RPMI7951 (cell line): Measurements from ENCODE around the gene PLXNA4. TPM values are rescaled to one million over a fixed set of nuclear protein-coding genes. Genes with fewer than 3 reads are reported as not detected.

Experiments used
- DNase-seq: peaks from one replicate; pipeline ENCODE4 v3.0.0-alpha.2; 2012; ENCODE audit warnings: low read depth
- total RNA-seq: library from RNA; depleted of rRNA; stranded (reverse); fragments of >200 nt; shearing (Covaris generic); gene quantifications from 2 replicates; pipeline ENCODE4 v1.2.3, GENCODE V29; 2014

Gene PLXNA4
- total RNA-seq, 1 experiment from 2014 or later = 1.4 TPM

DNA sequence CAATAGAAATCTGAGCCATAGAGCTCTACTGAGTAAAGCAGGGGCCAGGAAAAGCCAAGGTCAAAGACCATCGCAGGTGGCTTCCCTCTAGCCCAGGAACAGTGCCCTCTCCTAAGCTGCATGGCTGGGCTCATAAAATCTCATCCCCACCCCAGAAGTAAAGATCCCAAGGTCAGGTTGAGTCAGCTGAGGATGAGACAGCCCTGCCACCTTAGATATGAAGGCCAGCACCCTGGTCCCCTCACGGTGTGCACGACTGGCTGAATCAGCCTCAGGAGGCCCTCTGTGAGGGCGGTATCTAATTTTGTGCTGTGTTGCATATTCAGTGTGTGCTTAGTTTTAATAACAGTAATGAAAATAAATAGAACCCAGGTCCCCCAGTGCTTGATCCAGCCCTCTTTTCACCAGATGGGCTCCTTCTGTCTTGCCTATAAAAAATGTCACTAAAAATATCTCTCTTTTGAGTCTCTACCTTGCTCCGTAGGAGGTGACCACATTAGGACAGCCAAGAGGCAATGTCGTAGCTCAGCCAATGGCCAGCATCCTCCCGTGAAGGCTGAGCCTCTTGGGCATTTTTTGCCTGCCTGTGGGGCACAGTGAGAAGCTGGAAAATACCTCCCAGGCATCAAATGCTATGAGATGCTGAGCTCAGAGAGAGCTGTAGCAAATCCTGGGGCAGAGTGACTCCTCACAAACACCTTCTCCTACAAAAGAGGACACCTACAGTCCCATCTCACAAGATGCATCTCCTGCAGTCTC, 424.0 kb downstream of the PLXNA4 start:
- no peak for DNase-seq

DNA sequence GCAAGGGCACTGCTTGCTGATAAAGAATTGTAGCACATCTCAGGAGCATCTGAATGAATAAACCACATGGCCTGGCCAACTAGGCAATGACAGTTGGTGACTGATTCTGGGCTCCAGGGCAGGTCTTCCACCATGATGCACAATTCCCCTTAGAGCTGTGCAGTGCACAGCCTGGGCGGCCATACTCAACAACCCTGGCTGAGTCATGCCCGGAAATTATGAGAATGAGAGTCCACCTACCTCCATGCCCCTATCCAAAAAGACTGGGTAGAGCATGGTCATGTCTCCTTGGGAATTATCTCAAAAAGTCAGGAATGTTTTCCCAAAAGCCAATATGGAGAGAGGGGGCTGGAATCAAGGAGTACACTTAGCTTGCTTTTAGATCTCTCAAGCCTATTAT, 425.6 kb downstream of the PLXNA4 start:
- DNase-seq = peak; percentile 41

DNA sequence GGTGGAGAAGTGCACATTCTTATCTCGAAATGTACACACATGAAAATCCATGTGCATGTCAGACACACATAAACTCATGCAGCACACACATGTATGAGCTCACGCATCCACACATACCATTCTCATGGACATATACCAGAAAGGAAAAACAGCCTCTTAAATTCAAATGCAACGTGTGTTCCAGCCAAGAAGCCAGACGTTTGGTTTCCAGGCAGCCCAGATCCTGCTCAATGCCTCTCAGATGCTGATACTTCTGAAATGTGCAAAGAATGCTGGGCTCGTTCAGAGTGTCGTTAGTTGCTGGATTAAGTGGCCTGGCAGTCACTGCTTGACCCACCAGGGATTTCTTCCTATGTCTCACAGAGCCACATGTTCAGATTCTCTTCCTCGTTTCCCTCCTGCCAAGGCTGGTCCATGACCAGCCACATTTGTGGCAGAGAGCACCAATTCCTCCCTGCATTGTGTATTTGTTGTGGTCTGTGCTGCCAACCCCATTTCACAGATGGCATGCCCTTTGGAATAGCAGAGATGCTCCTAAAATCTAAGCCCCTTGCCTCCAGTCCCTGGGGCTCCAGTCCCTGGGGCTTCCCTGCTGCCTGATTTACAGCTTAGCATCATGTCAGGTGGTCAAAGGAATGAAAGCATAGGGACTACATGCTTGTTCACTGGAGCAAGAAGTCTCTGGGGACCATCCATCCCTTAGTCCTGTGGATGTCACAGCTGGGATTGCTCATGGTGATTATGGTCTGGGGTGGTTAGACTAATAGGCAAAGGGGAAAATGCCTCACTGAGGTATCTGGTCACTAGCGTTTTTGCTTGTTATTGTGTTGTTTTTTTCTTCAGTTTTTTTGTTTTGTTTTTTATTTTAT, 426.6 kb downstream of the PLXNA4 start:
- DNase-seq = no peak

DNA sequence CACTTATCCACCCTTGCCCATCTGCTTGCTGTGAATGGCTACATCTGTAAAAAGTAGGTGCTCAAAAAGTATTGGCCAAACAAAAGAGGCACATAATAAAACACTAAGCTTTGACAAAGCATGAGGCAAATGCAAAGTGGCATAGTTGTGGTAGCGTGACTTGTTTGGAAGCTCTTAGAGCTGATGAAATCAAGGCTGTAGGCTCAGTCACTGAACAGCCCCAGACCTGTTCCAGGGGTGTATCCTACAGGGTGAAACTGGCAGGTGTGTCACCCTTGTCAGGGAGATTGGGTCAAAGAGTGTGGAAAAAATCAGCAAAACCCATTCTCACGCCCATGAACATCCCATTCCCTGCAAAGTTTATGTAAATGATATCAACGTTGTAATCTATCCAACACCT, 427.4 kb downstream of the PLXNA4 start:
- DNase-seq = no peak

DNA sequence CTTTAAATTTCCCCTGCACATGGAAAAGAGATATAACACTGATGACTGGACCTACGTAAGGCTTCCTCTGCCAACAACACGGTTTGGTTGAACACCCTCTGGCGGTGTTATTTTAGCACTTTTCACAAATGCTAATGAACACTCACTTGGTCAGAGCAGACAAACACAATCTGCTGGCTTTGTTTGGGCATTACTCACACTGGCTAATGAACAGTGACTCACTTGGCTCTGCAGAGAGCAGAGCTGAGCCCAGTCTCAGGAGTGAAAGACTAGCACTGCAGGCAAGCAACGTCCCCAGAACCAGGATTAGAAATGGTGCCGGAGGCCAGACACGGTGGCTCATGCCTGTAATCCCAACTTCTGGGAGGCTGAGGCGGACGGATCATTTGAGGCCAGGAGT, 430.8 kb downstream of the PLXNA4 start:
- DNase-seq = peak; percentile 94

DNA sequence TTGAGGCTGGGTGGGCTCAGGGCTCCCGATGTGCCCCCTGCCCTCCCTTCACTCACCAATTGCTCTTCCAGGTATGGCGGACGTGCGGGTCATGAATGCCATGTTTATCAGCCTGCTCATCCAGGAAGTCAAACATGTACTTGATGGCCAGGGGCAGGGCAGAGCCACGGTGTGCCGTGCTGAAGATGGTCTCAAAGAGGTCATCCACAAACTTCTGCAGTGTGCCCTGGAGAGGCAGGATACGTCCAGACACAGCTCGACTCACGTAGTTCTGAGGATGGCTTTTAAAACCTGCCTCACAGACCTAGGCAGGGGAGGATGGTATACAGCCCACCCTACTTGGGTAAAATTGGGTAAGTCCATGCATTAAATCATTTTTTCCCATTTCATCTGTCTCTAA, 431.2 kb downstream of the PLXNA4 start:
- DNase-seq = no peak

DNA sequence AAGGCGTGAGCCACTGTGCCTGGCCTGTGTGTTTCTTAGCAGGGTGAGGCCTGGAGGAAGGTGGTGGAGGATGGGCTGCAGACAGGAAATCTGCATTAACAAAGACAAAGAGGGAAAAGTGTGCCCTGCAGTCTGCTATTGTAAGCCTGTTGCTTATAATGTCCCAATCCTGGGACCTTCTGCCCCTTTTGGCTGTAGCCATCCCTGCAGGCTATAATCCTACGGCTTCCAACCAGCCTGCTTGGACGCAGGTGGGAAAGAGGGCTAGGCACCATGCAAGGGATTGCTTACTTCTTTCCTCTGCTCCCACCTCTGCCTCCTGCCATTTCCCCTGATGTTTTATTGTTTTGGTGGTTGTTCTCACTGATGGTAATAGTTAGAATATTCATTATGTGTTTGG, 434.3 kb downstream of the PLXNA4 start:
- no peak for DNase-seq

DNA sequence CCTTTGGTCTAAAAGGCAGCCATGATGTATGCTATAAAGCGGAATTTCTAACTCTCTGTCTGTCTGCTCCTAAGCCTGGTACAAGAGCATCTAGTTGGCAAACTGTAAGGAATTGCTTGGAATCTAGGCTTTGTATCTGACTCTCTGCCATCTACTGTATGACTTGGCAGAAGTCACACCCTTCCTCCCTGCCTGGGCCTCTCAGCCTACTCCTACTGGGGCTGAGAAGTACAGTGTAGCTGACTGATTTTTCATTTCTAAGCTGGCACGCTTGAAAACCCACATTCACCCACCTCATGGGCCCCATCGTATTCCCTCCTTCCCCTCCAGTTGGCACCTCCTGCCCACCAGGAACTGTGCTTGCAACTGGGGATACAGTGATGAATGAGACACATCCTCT, 435.2 kb downstream of the PLXNA4 start:
- DNase-seq = peak; percentile 45

DNA sequence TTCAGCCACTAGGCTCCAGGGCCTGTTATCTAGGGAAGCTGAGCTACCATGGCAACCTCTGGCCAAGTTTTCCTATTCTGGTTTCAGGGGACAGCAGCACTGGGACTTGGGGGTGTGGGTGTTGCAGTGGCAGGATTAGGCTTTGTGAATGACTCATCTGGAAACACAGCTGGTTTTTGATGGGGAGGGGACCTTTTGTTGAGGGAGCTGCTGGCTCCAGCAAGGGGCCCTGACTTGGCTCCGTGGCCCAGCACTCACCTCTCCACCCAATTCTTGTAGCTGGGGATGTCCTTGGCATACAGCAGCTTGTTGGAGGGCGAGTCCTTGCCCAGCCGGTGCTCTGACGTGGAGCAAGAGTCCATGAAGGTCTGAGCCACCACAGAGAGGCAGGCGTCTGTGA, 435.9 kb downstream of the PLXNA4 start:
- DNase-seq = peak; percentile 68

DNA sequence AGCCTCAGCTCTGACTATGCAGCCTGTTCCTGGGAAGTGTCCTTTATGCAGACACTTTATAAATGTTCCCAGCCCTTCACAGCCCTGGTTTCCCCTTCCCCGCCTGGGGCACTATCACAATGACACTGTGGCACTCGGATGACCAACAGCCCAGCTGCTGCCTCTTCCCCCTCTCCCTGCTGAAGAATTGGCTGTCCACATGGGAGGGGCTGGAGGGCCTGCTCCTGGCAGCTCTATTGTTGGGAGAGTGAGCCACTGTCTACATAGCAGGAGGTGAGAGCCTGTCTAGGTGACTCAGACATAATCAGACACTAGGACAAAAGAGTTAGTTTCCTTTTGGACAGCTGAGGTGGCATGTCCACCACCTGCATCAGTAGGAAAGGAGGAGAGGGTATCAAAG, 437.5 kb downstream of the PLXNA4 start:
- DNase-seq = peak; percentile 64

DNA sequence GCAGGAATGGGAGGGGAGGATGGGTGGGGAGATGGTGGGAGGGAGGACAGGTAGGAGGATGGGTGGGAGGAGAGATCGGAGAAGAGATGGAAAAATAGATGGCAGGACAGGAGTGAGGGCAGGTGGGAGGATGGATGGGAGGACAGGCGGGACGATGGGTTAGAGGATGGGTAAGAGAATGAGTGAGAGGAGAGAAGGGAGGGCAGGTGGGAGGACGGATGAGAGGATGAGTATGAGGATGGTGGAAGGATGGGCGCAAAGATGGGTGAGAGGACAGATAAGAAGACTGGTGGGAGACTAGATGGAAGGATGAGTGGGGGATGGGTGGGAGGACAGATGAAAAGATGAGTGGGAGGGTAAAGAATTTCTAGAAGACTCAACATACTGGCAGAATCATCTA, 438.6 kb downstream of the PLXNA4 start:
- no peak for DNase-seq

DNA sequence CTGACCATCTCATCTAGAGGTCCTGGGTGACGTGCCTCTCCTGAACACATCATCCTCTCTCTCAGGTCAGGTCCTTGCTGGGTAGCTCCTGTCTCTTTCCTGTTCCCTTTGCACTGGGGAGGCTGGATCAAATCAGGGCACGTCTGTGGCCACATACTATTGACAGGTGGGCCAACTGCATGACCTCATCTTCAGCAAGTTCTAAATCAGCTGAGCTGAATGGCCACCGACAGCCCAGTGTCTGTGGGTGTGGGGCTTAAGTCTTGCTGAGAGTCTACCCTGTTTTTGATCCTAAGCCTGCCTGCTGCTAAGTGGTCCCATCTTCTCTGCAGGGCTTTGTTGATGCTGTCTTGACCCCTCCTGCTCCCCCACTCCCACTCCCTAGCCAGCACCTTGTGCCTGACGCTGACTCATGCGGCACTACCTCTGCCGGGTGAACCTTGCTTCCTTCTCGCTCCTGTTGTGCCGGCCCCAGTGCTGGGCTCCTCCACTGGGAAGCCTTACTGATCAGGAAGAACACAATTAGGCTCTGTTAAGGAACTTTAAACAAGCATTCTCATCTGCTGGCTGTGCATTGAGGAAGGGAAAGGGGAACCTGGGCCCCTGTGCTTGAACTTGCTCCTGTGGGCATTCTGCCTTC, 440.4 kb downstream of the PLXNA4 start:
- no peak for DNase-seq

DNA sequence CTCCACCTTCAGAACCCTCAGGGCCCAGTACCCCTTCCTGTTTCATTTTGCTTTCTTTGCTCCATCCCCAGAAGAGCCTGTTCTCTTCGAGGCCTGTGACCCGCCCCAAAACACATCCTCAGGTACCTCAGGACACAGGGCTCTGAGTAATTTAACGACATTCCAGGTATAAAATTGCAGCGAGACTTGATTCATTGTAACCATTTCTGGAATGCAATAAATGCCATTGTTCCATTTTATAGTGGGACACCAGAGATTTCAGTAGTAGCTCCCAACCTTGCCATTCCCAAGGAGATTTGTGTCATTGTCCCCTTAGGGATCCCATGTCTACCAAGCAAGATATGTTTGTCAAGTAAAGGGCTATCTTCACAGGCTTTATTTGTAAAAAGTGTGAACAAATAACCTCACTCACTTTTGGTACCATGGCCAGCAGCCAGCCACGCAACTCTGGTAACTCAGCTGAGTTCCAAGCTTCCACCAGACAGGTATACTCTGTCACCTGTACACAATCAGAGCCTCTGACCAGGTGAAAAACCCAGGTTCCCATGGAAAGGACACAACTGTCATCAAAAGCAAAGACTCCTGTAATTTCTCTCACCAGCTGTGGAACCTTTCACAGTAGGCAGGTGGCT, 441.3 kb downstream of the PLXNA4 start:
- DNase-seq = no peak

DNA sequence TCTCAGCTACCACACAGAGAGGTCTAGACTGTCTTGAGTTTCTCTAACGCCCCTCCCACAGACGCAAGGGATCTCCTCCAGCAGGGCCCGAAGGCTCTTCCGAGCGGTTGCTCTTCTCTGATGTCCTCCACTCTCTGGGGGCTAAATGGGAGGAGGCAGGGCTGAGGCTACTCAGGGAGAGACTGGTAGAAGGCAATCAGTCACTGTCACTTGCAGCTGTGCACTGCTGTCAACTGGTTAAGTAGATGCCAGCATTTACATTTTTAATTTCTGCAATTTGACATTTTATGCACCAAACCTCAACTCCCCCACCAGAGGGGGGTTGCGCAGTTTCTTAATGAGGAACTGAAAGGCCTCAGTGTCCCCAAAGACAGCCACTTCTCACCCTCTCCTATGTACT, 442.8 kb downstream of the PLXNA4 start:
- DNase-seq = no peak

DNA sequence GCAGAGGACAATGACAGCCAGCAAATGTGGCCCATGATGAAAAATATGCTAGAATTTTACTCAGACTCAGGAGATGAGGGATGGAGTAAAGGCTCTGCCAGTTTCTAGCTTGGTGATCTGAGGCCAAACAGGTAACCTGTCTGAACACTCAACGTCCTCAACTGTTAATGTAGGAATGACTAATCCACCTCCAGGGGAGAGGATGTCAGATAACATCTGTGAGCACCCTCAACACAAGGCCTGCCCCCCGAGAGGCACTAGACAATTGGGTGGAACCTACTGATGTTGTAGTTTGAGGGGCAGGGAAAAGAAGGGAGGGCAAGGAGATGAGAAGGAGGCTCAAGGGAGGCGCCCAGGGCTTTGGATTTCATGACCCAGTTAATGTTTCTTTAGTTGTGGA, 445.1 kb downstream of the PLXNA4 start:
- peak; percentile 64 for DNase-seq

DNA sequence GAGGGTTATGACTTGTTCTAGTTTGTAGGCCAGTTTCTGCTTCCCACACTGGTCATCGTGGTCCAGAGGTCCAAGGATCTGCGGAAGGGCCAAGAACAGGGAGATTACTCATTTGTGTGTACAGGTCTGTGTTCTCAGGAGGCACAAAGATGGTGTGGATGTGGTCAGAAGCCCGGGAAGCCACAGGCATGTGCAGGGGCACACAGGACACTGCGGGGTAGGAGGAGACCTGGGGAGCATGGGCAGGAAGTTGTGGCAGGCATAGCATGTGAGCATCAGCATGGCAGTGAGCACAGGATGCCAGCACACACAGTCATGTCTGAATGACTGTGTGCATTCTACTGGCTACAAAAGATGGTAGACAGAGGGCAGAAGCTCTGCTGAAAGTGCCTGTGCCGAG, 445.8 kb downstream of the PLXNA4 start:
- DNase-seq = peak; percentile 90

DNA sequence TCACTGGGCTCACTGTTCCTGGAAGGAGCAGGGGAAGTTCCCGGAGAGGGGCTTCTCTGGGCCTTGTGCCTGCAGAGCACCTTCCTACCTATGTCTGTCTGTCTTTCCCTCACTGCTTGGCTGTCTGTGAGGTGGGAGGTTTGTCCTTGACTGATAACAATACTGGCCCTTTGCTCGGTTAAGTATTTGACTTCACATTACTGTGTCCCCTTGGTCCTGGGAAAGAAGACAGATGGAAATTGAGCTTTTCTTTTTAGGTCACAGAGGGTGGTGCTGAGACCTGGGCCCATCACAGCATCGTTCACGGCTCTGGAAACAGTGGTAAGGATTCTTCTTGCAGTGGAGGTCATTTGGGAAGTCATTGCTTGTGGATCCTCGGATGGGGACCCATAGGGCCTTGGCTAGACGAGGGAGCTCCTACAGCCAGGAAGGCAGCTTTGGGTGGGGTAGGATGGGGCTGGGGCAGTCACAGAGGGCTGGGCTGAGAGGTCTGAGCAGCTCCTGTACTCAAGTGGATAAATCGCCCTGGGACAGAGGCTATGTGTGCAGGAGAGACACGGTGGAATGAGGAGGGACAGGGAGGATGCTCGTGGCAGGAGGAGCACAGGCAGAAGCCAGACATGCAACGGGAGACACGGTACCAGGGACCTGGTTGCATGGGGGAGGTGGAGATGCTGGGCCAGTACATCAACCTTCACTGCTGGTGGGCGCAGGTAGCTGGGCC, 450.2 kb downstream of the PLXNA4 start:
- no peak for DNase-seq

DNA sequence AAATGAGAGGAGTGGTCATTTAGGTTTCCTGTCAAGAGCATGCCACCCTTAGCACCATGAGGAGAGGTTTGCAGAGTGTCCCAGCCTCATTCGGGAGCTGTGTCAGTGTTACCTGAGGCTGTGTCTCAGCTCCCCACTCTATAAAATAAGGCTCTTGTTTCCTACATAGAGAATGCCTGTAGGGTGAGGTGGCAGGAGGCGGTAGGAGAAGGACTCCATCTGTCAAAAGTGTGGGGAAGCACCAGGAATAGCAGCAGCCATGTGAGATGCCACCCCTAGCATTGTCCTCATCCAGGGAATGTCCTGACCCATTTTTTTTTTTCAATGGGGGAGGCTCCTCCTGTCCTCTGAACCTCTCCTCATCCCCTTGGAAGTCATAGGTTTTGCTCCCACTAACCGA, 451.2 kb downstream of the PLXNA4 start:
- no peak for DNase-seq

DNA sequence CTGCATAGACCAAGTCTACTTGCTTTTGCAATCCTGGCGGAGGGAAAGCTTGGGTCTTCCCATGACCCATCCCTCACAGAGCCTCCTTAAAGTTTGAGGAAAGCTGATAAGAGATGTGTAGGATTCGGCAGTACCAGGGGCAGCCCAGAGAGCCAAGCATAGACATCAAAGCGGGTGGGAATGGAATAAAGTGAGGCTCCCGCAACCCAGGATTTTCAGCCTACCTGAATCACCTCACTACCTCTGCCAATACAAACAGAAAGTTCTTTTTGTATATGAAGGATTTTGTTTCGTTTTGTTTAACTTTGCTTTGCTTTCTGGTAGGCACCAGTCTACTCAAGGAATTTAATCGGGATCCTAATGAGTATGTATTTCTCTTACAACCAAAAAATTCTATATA, 451.7 kb downstream of the PLXNA4 start:
- DNase-seq = no peak

DNA sequence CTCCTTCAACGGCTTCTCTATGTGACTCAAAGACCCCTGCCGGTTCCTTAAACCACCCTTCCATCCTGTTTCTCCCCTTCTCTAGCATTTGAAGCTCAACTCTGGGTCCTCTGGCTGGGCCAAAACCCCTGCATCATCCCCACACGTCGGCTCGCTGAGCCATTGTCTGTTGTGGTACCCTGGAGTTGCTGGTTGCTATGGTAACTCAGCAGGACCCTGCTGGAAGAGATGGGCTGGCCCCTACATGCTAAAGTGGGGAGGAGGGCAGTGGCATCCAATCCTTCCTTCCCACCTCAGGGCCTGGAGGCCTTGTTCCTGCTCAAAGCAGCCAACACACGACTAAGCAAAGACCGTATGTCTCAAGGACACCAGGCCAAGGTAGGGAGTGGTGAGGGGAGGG, 452.5 kb downstream of the PLXNA4 start:
- no peak for DNase-seq

DNA sequence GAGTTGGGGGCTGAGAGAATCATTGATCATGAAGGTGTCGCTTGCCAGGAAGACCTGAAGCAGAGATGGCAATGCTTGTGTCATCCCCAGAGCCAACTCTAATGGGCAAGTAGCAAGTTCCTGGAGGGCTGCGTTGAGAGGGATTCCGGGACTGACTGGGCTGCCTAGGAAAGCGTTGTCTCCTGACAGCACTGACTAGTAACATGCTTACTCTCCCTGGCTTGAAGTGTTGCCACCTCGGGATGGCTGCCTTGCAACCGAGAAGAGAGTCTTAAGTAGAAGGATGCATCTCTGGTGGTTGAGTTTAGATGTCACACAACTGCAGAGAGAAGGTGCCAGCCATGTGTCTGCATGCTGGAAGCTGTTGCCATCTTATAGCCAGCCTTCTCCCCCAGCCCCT, 453.4 kb downstream of the PLXNA4 start:
- DNase-seq = no peak

DNA sequence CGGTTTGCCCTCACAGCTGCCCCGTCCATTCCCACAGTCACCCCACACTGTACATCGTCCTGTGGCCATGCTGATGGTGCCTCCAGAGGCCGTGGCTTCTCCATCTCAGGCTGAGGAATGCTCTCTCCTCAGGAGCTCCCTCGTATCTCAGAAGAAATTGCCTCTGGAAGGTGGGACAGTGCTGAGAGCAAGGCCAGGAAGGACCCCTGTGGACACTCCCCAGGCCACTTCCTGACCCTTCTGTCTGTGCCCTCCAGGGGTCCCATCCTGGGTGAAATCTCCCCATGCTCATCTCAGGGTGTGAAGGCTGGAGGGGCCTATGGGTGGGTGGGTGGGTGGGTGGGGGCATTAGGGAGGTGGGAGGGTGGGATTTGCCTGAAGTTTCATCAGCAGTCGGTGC, 454.3 kb downstream of the PLXNA4 start:
- no peak for DNase-seq
